NCI-H510A treated with DMSO at 0.1 percent for 48 hours (cell line): ENCODE data around the gene FBRS.

Source experiments
- DNase-seq: peaks from one replicate; lab custom pipeline; 2025; lab: John Stamatoyannopoulos, UW

FBRS gene

DNA sequence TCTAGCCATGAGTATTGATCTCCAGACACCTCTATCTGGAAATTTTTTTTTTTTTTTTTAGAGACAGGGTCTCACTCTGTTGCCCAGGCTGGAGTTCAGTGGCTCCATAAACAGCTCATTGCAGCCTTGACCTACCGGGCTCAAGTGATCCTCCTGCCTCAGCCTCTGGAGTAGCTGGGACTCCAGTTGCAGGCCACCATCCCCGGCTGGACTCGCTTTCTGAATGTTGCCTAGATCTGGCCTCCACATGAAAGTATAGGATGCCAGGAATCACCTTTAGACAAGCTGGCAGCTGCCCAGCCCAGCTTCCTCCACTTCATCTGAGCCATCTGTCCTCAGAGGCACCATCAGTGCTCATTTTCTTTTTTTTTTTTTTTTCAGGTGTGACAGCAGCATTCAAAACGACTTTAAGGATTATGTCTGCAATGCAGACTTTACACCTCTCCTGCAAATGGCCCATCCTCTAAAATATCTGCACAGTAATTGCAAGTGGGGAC lies 13.8 kb upstream of the FBRS start:
- DNase-seq, result no peak

DNA sequence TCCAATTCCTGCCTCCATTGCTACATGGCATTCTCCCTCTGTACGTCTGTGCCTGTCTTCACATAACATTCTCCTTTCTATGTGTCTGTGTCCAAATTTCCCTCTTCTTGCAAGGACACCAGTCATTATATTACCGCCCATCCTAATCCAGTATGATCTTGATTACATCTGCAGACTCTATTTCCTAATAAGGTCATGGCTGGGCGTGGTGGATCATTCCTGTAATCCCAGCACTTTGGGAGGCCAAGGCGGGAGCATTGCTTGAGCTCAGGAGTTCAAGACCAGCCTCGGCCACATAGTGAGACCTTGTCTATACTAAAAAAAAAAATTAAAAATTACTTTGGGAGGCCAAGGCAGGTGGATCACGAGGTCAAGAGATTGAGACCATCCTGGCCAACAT lies 12.5 kb upstream of the FBRS start:
- DNase-seq, result no peak

DNA sequence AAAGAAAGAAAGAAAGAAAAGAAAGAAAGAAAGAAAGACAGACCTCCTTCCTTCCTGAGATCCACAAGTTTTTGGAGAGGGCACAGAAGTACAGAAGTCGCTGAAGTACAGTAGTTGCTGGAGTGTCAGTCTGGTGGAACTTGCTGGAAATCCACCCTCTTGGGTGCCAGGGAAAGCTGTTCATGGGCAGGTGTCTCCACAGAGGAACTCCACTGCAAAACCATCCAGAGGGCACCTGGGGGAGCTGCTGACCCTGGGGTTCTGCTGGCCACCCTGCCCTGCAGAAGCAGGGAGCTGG lies 11.0 kb upstream of the FBRS start:
- no peak for DNase-seq

DNA sequence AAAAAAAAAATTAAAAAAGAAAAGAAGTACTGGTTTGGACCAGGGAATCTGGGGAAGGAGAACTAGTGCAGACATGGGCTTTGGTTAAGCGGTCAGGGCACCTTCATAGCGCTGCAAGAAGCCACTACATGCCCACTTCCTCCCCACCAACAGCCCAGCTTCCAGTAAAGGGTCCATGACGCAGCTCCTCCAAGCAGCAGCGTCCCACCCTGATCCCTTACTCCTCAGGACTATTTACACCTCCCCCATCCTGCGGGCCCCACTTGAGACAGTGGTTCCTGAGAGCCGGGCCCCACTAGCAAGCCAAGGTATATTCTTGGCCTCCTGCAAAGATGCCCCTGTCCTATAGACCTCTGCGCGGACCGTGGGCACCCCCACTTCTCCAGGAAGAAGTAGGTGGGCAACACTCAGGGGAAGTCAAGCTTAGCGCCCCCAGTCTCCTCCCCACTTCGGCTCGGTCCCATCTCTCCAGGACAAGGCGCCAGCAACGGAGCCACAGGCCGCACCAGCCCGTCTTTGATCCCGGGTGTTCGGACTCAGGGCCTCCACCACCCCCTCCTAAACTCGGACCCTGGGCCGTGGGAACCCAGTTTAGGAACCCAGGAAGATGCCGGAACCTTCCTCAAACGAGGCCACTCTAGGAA lies 8.4 kb upstream of the FBRS start:
- DNase-seq, result no peak

DNA sequence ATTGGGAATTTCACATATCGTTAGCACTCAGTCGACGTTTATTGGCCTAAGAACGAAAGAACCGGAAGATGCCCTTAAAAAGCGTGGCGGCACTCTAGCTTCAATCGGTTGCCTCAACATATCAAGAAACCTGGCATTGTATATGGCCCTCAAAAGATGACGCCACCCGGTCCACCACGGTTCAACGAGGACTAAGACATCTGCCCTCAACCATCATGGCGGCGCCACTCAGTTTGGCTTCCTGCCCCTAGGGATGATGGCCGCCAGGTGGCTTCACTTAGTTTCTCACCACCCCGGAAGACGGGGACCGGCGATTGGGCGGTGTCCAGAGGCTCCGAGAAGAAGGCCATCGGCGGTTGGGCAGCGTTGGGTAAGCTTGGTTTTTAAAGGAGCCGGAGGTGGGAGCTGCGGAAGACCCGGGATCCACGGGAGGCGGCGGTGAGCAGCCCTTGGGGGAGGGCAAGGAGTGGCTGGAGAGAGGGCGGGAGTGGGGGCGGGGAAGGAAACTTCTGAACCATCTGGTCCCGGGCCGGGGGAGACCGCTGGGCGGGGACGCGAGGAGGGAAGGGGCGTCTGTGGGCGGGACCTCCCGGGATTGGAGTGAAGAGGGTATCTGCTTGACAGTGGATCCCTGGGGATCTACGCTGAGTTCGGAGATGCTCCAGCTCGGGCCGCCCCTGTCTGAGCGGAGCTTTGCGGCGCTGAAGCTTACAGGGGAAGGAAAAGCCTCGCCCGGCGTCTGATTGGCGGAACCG lies 7.7 kb upstream of the FBRS start, which contains the start of gene PRR14:
TSS of gene PRR14 (plus strand) at position 592 of the 755 bp plus-strand sequence. CDS start 686 bp downstream, outside the sequence.
- peak; percentile 99 for DNase-seq

DNA sequence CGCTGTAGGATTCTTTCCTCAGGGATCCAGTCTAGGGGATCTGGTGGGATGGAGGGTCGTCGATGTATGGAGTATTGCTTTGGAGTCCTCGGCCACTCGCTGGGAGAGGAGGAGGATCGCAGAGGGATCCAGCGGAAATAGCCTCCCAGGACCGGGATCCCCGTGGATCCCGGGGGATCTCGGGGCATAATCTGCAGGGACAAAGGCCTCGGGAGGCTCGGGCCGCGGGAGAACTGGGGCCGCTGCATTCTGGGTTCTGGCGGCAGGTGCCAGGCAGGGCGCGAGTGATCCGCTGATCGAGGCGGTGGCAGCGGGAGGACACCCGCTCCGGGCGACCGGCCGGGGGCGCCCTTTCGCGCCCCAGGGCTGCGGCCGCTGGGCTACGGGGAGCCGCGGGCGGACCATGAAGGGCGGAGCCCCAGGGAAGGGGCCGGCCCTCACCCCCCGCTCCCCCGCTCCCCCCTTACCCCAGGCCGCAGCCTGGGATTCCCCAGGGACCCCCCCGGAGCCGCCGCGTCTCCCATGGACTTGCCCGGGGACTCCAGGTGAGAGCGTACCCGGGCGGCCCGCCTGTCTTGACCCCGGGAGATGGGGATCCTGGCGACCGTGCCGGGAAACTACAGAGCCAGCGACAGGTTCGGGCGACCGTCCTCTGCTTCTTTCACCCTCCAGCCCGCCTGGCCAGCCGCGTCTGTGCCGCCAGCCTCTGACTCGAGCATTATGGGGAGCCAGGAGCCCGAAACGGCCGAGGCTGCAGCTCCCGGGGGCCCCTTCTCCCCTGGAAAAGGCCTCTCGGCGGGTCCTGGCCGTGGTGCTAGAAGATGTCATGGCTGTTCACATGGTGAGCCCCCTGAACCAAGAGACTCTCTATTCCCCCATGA lies 6.9 kb upstream of the FBRS start:
- peak; percentile 67 for DNase-seq

DNA sequence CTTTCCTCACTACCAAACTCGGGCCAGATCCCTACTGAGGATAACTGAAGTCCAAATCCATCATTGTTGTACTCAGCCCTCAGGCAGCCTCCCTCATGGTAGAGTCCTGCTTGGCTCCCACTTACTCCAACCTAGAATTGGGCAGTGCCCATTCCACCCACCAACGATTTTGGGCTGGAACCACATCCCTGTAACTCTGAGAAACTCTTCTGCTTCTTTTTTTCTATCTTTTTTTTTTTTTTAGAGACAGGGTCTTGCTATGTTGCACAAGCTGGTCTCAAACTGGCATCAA lies 6.3 kb upstream of the FBRS start:
- DNase-seq, result no peak

DNA sequence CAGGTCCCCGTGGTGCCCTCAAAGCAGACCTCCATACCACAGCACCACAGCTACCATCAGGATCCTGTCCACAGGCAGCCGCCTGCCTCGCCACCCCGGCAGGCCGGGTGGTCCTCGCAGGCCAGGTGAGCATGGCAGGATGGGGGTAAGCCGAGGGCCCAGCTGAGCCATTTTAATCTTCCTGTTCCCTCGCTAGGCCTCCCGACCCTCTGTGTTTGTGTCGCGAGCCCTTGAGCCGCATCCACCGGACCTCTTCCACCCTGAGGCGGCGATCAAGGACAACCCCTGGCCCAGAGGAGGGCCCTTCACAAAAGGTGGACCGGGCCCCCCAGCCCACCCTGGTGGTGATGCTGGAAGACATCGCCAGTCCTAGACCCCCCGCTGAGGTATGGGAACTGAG lies 5.5 kb upstream of the FBRS start:
- no peak for DNase-seq

DNA sequence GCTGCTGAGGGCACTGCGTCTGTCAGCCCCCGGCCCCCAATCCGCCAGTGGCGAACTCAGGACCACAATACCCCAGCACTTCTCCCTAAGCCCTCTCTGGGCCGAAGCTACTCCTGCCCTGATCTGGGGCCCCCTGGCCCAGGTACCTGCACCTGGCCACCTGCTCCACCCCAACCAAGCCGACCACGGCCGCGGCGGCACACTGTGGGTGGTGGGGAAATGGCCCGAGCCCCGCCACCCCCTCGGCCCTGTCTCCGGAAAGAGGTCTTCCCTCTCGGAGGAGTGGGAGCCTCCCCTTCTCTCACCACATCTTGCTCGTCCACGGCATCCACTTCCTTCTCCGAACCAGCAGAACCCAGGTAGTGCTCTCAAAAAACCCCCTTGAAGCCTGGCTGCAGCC lies 3.4 kb upstream of the FBRS start:
- DNase-seq, result no peak

DNA sequence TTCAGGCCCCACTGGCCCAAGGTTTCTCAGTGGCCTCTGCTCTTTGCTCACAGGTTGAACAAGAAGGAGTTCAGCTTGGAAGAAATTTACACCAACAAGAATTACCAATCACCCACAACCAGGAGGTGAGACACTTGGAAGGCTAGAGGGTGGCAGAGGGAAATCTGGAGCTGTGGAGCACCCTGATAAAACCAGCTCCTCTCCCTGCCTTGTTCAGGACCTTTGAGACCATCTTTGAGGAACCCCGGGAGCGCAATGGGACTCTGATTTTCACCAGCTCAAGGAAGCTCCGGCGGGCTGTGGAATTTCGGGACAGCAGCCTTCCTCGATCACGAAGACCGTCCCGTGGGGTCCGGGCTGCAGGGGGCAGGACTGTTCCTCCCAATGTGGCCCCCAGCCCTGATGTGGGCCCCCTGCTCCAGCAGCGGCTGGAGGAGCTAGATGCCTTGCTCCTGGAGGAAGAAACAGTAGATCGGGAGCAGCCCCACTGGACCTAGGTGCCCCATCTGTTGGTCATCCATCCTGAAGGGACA lies 2.4 kb upstream of the FBRS start:
- no peak for DNase-seq

DNA sequence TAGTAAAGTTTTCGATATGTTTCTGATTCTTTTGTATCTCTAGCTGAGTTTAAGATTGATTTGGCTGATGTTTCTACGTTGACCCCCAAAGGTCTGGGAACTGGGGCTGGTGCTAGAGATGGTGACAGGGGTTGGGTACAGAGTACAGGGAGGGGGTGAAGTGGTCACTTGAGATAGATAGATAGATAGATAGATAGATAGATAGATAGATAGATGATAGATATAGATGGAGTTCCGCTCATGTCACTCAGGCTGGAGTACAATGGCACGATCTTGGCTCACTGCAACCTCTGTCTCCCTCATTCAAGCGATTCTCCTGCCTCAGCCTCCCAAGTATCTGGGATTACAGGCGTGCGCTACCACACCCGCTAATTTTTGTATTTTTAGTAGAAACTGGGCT lies 1.8 kb upstream of the FBRS start:
- DNase-seq, result no peak

DNA sequence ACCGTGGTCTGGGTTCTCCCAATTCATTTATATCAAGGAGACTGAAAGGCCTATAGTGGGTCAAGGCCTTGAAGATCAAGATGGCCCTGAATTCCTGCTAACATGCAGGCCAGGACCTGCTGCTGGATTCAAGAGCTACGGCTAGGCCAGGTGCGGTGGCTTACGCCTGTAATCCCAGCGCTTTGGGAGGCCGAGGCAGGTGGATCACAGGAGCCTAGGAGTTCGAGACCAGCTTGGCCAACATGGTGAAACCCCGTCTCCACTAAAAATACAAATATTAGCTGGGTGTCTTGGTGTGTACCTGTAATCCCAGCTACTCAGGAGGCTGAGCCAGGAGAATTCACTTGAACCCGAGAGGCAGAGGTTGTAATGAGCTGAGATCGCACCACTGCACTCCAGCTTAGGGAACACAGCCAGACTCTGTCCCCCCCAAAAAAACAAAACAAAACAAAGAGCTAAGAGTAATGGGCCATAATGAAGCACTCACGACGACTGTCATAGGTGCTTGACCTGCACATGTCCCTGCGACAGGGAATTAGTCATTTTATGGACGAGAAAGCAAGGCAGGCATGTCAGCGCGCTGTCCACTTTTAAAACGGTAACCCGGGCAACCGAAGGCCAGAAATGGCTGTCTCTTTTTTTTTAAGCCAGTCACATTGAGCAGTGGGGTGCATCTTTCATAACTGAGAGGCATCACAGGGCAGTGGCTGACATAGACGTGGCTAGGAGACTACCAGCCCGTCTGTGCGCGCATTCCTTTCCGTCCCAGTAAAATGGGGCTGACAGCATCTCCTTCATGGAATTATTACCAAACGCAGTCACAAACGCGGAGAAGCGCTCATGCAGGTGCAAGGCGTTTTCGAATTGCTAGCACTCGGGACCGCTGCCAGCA lies 1.0 kb upstream of the FBRS start:
- DNase-seq, result no peak

DNA sequence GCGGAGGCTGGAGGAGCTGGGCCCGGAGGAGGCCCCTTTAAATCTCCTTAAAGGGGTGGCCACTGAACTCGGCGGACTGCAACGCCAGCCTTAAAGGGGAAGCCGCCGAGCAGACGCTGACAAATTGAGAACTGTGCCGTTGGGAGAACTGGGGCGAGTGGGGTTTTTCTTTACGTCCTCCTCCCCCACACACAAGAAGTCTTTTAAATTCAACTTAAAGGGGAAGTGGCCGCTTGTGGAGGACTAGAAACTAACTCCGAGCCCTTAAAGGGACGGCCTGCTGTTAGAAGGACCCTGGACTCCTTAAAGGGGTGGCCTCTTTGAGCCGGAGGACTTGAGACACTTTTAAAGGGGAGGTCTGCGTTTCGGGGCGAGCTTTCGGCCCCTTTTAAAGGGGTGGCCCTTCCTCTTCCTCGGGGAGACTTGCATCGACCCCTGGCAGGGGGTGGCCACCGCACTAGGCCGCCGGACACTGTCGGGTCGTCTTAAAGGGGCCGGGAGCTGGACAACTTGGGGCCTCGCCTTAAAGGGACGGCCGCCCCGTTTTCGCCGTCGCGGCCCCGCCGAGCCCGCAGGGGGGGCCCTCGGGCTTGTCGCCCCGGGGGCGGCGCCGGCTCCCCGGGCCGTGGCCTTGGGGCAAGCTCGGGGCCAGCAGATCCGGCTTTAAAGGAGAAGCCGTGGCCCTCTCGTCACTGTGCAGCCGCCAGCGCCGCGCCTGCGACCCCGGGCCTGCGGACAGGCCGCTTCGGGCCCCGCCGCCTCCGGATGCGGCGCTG lies 688 bp downstream of the FBRS start:
- peak; percentile 99 for DNase-seq

DNA sequence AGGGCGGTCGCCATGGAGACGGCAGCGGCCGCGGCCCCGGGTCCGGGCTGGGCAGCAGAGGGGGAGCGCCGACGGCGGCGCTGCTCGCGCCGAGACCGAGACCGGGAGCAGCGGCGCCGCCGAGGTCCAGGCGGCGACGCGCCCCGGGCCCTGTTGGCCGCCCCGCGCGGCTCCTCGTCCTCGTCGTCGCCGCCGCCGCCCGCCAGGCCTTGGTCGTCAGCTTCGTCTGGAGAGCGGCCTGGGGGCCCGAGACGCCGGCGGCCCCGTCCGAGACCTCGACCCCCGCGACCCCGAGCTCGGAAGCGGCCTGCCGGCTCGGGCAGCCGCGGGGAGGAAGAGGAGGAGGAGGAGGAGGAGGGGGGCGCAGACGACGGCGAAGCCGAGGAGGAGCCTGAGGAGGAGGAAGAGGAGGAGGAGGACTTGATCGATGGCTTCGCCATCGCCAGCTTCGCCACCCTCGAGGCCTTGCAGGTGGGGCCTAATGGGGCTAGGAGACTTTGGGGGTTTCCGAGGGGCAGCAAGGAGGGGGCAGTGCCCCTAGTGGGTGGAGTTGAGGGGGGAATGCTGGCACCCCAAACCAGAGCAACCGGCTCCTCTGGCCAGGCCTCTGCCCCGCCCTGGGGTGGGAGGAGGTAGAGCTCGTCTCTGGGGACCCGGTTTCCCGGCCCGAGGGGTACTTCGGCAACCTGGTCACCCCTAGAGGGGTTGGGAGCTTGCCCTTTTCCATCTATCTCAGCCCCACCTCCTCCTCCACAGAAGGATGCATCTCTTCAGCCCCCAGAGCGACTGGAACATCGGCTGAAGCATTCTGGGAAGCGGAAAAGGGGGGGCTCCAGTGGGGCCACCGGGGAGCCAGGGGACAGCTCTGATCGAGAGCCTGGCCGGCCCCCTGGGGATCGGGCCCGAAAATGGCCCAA lies 1.5 kb downstream of the FBRS start:
- DNase-seq, result no peak

DNA sequence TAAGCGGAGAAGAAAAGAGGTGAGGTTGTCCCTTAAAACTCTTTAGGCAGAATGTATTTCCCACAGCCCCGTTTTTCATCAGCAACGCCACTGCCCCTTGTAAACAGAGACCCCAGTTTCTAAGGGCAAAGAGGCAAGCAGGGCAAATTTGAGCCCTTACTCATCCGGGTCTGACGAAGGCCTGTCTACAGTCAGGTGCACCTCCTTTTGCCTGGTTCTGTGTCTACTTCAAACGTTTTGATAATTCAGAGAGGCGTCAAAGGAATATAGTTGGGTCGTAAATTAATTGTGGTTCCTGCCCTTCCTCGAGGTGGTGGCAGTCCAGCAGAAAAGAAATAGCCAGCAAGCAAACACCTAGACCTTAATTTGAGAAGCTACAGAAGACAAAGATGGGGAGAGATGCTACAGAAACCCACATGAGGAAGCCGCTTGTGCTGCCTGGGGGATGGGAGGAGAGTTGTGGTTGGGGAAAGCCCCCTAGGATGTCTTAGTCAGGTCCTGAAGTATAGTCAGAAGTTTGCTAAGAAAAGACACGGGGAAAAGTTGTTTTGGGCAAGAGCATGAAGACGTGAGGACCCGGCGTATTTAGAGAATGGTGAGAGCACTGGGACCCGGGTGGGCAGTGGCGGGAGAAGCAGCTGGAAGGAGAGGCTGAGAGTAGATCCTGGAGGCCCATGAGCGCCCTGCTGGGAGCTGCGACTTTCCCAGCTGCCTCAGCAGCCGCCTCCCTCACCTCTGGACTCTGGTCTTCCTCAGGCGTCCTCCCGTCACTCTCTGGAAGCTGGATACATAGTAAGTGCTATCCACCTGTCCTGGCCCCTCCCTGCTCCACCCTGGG lies 2.4 kb downstream of the FBRS start:
- DNase-seq, result no peak

DNA sequence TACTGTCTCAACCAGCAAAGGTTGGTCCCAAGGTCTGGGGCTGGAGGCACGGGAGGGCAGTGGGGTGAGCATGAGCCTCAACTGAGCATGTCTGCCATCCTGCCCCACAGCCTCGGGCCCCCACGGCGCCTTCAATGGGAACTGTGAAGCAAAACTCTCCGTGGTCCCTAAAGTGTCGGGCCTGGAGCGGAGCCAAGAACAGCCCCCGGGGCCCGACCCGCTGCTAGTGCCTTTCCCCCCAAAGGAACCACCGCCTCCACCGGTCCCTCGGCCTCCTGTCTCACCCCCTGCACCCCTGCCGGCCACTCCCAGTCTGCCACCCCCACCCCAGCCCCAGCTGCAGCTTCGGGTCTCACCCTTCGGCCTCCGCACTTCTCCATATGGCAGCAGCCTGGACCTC lies 4.2 kb downstream of the FBRS start:
- DNase-seq, result no peak

DNA sequence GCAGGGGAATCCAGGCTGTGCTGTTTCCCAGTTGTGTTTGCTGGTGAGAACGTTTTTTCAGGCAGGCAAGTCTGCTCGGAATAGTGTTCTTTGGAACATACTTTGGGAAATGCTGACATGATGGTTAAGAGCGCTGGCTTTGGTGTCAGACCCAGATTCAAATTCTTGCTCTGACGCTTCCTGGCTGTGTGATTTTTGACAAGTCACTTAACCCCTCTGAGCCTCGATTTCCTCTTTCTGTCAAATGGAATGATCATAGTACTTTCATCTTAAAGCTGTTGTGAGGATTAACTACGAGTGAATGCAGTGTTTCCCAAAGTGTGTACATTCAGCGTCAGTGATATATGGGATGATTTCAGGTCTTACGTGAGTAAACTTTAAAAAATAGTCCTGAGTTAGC lies 4.8 kb downstream of the FBRS start:
- no peak for DNase-seq

DNA sequence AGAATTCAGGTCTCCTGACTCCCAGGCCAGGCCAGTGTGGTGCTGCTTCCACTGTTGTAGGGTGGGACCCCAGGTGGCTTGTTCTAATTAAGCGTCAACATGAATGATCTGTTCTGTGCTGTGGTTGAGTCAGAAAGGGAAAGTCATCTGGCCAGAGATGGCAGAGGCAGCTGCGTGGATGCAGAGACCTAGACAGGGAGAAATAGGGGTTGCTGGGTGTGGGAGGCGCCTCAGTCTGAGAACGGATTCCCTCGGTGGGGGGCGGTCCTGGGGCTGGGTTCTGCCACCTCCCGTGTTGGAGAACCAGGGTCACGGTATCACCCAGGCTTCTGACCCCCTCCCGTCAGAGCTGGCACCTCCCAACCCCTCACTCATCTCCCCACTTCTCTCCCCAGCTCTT lies 5.6 kb downstream of the FBRS start:
- DNase-seq, result no peak

DNA sequence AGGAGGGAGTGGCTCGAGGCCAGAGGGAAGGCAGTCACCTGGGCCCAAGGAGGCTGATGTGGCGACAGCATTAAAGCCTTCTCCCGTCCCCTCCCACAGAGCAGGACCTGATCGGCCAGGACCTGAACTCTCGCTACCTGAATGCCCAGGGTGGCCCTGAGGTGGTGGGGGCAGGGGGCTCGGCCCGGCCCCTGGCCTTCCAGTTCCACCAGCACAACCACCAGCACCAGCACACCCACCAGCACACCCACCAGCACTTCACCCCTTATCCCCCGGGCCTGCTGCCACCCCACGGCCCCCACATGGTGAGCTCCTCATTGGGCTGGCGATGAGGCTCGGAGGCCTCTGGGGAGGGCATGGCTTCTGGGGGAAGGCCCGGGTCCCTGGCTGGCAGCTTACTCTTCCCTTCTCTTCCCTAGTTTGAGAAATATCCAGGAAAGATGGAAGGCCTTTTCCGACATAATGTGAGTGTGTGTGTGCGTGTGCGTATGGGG lies 6.4 kb downstream of the FBRS start:
- no peak for DNase-seq
